ENCODE data around the gene ANKRD16. TPM values are rescaled to one million over a fixed set of nuclear protein-coding genes. Genes with fewer than 3 reads are reported as not detected.

Gene ANKRD16
- total and polyA plus RNA-seq, 2 of the 8 experiments (the other 6 are each of a cell fraction or from before 2014, with no cell fraction given): 8.2 to 12.7 TPM

GRCh38 chr10:5858811-5859210 lies 30.9 kb downstream of the ANKRD16 start (continued):
- no peak for TF ChIP-seq SUZ12 (IDR thresholded peaks at IDR 0.05; ENCODE audit: low read length)
- no peak for TF ChIP-seq SP2 (IDR thresholded peaks at IDR 0.05; ENCODE audit: low read length)
- no peak for TF ChIP-seq NANOG (IDR thresholded peaks at IDR 0.05; ENCODE audit: insufficient read depth, low read depth, low read length, poor library complexity, severe bottlenecking)
- TF ChIP-seq POLR2AphosphoS5 (IDR thresholded peaks at IDR 0.05; ENCODE audit: low read depth, low read length): no peak
- TF ChIP-seq SIX5 (IDR thresholded peaks at IDR 0.05; ENCODE audit: low read depth, low read length): no peak
